ENCODE results near the gene NSG1. TPM values are rescaled to one million over a fixed set of nuclear protein-coding genes. Genes with fewer than 3 reads are reported as not detected.

The NSG1 gene
- total and polyA plus RNA-seq, 4 donors: 0.39 to 22.4 (median 1.6) TPM

DNA sequence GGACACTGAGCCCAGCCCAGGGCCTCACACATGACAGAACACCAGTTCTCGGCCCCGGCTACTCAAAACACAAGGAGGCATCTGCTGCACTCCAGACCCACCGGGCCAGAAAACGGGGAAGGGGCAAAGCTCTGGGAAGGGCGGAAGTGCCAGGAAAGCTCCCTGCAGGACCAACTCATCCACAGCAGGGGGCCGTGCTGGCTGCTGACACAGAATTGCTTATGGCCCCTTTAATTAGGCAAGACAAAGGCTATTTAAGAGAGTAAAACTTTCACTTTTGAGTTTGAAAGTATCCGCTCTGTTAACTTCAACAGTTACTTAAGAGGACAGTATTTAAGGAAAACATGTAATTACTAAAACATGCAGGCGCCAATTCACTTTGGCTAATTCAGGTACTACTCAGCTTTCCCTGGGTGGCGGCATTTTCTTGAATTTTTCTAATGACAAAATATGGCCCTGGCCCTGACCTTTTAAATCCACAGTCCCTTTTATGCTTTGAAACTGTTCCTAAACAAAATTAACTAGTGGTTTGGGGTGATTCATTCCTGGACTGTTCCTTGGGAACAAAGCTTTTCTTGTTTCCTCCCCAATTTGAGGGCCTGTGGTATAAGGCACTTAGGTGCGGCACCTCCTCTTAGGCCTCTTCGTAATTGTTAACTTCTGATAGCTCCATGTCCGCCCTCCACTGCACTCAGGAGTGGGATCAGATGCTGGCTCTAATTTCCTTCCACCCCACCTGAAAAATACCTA is 40.4 kb downstream of the NSG1 start:
- peak overlapping the region in 1 of 2 donors; percentile 14 for H3K9ac ChIP-seq (ENCODE audit: insufficient read depth in 1 of 2, low read length in 2 of 2)
- no peak for ATAC-seq (ENCODE audit: insufficient read depth, low FRiP score)

DNA sequence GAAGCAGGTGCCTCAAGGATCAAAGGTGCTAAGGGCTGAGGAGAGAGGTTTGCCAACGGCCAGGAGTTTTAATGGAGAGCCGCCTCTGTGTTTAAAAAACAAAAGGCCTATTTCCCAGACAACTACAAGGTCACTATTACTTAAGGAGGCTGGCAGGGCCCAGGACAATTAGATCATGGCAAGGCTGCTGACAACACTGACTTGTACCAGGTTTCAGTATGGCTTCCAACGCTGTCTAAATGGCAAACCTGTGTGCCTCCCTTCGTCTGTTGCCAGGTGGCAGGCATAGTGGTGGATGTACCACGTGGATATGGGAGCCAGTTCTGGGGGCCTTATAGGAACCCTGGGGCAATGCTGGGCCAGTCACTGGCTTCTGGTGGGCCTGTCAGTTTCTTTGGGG is 41.0 kb downstream of the NSG1 start:
- peaks cover 8 to 36% (median 11%) of the 10 kb centered on the region in 4 donors for H3K36me3 ChIP-seq (ENCODE audit: control insufficient read depth in 4 of 4, insufficient read depth in 4 of 4, low read length in 4 of 4)
- peak overlapping the region in 1 of 2 donors; percentile 14 for H3K9ac ChIP-seq (ENCODE audit: insufficient read depth in 1 of 2, low read length in 2 of 2)
- WGBS, 2 donors: 88 to 93% methylated on average over 5 of the region's 5 CpGs
- TF ChIP-seq, protein P1, sequence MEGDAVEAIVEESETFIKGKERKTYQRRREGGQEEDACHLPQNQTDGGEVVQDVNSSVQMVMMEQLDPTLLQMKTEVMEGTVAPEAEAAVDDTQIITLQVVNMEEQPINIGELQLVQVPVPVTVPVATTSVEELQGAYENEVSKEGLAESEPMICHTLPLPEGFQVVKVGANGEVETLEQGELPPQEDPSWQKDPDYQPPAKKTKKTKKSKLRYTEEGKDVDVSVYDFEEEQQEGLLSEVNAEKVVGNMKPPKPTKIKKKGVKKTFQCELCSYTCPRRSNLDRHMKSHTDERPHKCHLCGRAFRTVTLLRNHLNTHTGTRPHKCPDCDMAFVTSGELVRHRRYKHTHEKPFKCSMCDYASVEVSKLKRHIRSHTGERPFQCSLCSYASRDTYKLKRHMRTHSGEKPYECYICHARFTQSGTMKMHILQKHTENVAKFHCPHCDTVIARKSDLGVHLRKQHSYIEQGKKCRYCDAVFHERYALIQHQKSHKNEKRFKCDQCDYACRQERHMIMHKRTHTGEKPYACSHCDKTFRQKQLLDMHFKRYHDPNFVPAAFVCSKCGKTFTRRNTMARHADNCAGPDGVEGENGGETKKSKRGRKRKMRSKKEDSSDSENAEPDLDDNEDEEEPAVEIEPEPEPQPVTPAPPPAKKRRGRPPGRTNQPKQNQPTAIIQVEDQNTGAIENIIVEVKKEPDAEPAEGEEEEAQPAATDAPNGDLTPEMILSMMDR (IDR thresholded peaks at IDR 0.05; ENCODE audit: control extremely low read depth, extremely low read depth): no peak
- ATAC-seq (ENCODE audit: insufficient read depth, low FRiP score) (no peak), DNase-seq (no peak)
- H3K4me1 ChIP-seq (ENCODE audit: control insufficient read depth in 5 of 5, insufficient read depth in 5 of 5, low read length in 5 of 5): peaks cover 0 to 3% (median 0%) of the 10 kb centered on the region in 5 donors
- no peaks in the 10 kb centered on the region for H3K27me3 ChIP-seq (ENCODE audit: control insufficient read depth in 3 of 3, insufficient read depth in 3 of 3, low read length in 2 of 3)
- no peaks in the 10 kb centered on the region for H3K9me3 ChIP-seq (ENCODE audit: control insufficient read depth in 4 of 4, insufficient read depth in 3 of 4, low read length in 3 of 4)
- no peak overlapping the region for H3K4me3 ChIP-seq
- no peak overlapping the region for H3K27ac ChIP-seq (ENCODE audit: low read depth in 1 of 2, low read length in 1 of 2)

More for the DNA sequence above, 40.4 kb downstream of the NSG1 start:
- 91 to 93% methylated on average over 12 of the region's 12 CpGs for WGBS, 2 donors
- no peak overlapping the region for H3K4me3 ChIP-seq
- peaks cover 0 to 3% (median 0%) of the 10 kb centered on the region in 5 donors for H3K4me1 ChIP-seq (ENCODE audit: control insufficient read depth in 5 of 5, insufficient read depth in 5 of 5, low read length in 5 of 5)
- no peaks in the 10 kb centered on the region for H3K9me3 ChIP-seq (ENCODE audit: control insufficient read depth in 4 of 4, insufficient read depth in 3 of 4, low read length in 3 of 4)
- DNase-seq: peak in 2 of 3 donors; percentile 14 to 16
- TF ChIP-seq, protein P1 (IDR thresholded peaks at IDR 0.05; ENCODE audit: control extremely low read depth, extremely low read depth): no peak
- H3K27me3 ChIP-seq (ENCODE audit: control insufficient read depth in 3 of 3, insufficient read depth in 3 of 3, low read length in 2 of 3): no peaks in the 10 kb centered on the region
- H3K27ac ChIP-seq (ENCODE audit: low read depth in 1 of 2, low read length in 1 of 2): no peak overlapping the region
- H3K36me3 ChIP-seq (ENCODE audit: control insufficient read depth in 4 of 4, insufficient read depth in 4 of 4, low read length in 4 of 4): peaks cover 7 to 33% (median 10%) of the 10 kb centered on the region in 4 donors

DNA sequence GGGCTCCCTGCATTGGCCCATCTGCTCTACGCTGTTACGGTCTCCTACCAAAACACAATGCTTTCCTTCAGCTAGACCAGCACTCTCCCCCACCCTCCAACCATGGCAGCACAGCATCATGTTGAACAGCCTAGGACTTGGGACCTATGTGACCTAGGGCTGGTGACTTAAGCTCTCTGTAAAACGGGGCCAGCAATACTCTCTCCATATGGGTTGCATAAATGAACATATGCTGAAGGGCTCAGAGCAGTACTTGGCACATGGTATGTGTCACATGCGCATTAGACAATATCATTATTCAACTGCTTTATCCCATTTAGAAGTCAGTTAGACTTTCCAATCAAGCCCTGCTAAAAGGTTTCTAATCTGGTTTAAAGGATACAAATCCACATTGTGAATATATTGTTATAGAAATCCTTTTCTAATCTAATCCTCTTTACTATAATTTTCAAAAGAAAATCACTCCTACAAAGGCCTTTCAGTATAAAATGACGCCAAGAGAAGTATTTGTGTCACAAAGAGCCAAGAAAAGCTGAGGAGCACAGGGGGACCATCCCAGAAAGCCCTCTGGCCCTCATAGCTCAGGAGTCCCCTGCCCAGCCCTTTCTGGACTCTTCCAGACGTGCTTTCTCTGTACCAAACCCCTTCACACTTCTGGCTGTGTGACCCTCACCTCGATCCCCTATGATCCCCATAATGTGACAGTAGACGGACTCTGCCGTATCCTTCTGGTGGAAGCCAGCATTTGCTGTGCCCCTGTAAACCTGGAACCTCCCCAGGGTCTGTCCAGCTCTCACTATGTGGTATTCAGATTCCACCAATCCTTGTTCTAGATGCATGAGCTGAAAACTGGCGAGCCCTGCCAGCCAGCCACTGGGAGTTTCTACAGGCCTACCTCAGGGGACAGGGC is 42.3 kb downstream of the NSG1 start:
- Histone ChIP-seq H3K9ac (ENCODE audit: insufficient read depth in 1 of 2, low read length in 2 of 2) (no peak overlapping the region), H3K36me3 (ENCODE audit: control insufficient read depth in 4 of 4, insufficient read depth in 4 of 4, low read length in 4 of 4) (peaks cover 5 to 33% (median 10%) of the 10 kb centered on the region in 4 donors), H3K9me3 (ENCODE audit: control insufficient read depth in 4 of 4, insufficient read depth in 3 of 4, low read length in 3 of 4) (peaks cover 0 to 1% (median 0%) of the 10 kb centered on the region in 4 donors), H3K4me1 (ENCODE audit: control insufficient read depth in 5 of 5, insufficient read depth in 5 of 5, low read length in 5 of 5) (peaks cover 0 to 3% (median 0%) of the 10 kb centered on the region in 5 donors), H3K27ac (ENCODE audit: low read depth in 1 of 2, low read length in 1 of 2) (no peak overlapping the region), H3K4me3 (no peak overlapping the region), H3K27me3 (ENCODE audit: control insufficient read depth in 3 of 3, insufficient read depth in 3 of 3, low read length in 2 of 3) (no peaks in the 10 kb centered on the region)
- DNase-seq (no peak), ATAC-seq (ENCODE audit: insufficient read depth, low FRiP score) (no peak)
- TF ChIP-seq, protein P1 (IDR thresholded peaks at IDR 0.05; ENCODE audit: control extremely low read depth, extremely low read depth): no peak
- WGBS, 2 donors: 93 to 98% methylated on average over 10 of the region's 10 CpGs

Data from lung (tissue), 12 donors.